ENCODE data around the gene R3HDM4. TPM values are rescaled to one million over a fixed set of nuclear protein-coding genes. Genes with fewer than 3 reads are reported as not detected.

R3HDM4 gene
- total and polyA plus RNA-seq, 9 of the 15 experiments (the other 6 are each of a cell fraction or from before 2014, with no cell fraction given), result 3.2 to 154 (median 59.0) TPM

DNA sequence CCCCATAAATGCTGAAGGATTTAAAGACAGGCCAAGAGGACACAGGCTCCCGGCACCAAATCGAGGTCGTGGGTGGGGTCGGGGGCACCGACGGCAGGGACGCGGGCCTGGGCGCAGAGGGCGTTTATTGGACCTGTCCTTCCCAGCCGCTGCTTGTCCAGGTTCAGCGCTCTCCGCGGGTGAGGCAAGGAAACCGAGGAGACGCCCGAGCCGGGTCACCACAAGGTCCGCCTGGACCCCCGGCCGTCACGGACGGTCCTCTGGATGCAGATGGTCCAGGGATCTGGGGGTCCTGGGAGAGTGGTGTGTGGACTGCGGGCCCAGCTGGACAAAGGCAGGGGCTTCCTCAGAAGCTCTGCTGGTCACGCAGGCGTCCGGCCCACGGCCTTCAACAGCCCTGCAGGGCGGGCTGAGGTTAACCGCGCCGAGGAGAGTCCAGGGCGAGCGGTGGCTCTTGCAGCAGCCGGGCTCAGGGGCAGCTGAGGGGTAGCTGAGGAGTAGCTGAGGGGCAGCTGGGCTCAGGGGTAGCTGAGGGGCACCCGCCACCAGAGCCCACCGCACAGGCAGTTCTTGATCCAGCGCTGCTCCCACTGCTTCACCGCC lies 45.1 kb downstream of the R3HDM4 start:
- Histone ChIP-seq H4K20me1 (replicated peaks; ENCODE audit: control insufficient read depth, insufficient read depth, low read length) (no peaks in the 10 kb centered on the region; the same call in 1 of the 2 replicates), H3K4me2 (ENCODE audit: insufficient read depth, low read length) (no peak overlapping the region), H3K9me3 (replicated peaks; ENCODE audit: control insufficient read depth, insufficient read depth, low read depth, low read length) (no peaks in the 10 kb centered on the region), H3K4me1 (replicated peaks in 1 of 2; ENCODE audit: control insufficient read depth in 2 of 2, insufficient read depth in 2 of 2, low read length in 2 of 2) (peaks cover 23 to 78% of the 10 kb centered on the region in 2 experiments), H3K27me3 (ENCODE audit: control insufficient read depth in 2 of 2, insufficient read depth in 2 of 2, low read length in 2 of 2) (no peaks in the 10 kb centered on the region), H3K79me2 (ENCODE audit: control insufficient read depth, insufficient read depth, low read length) (peaks cover 8% of the 10 kb centered on the region; the same call in 2 of the 3 replicates), H3K36me3 (ENCODE audit: control insufficient read depth, insufficient read depth, low read length) (peaks cover 67% of the 10 kb centered on the region; the same call in 2 of the 3 replicates), H3K4me3 (no peak overlapping the region), H2AFZ (ENCODE audit: low read depth, low read length) (no peak overlapping the region), H3K9ac (ENCODE audit: insufficient read depth in 1 of 2, low read depth in 2 of 2, low read length in 2 of 2) (no peak overlapping the region), H3K27ac (ENCODE audit: extremely low read depth, low read depth, low read length) (no peak overlapping the region), H3K9me1 (ENCODE audit: control insufficient read depth, insufficient read depth, low read length) (no peaks in the 10 kb centered on the region)
- DNase-seq (ENCODE audit: extremely low read depth in 1 of 4, low spot score in 3 of 4) (no peak), ATAC-seq (no peak), FAIRE-seq (no peak)
- ChIA-PET POLR2A (no interaction called here), CTCF (ENCODE audit: low intra/inter-chr PET ratio) (no interaction called here)
- 97% methylated on average over 35 of the region's 39 CpGs for WGBS (ENCODE audit: insufficient coverage, low coverage, missing lambda C conversion rate)
- in situ Hi-C loops (cut with MboI) (no loop called here), intact Hi-C loops (cut with micrococcal nuclease) (no loop called here)
- TSS peak; percentile 43 for BruUV-seq (replicated peaks)
- TF ChIP-seq TAF15 (IDR thresholded peaks at IDR 0.05; ENCODE audit: low read depth, low read length) (0 out of 2 replicates have a peak, but pooled peaks have one; percentile 27), RBM25 (IDR thresholded peaks at IDR 0.05; ENCODE audit: low read depth, low read length, severe bottlenecking) (no peak), TOE1 (IDR thresholded peaks at IDR 0.05; ENCODE audit: borderline replicate concordance) (no peak), TOE1 (CRISPR knock-in tag; IDR thresholded peaks at IDR 0.05; ENCODE audit: borderline replicate concordance, low read depth) (0 out of 2 replicates have a peak, but pooled peaks have one; percentile 14), ZNF212 (CRISPR knock-in tag; IDR thresholded peaks at IDR 0.05) (no peak), SAP30 (IDR thresholded peaks at IDR 0.05; ENCODE audit: borderline replicate concordance, insufficient read depth, low read depth, low read length, poor library complexity, severe bottlenecking) (no peak), ERF (CRISPR knock-in tag; IDR thresholded peaks at IDR 0.05) (no peak), SIN3A (IDR thresholded peaks at IDR 0.05; ENCODE audit: borderline replicate concordance in 2 of 2, control insufficient read depth in 1 of 2, low read depth in 2 of 2, low read length in 2 of 2) (0 out of 4 replicates have a peak, but pooled peaks of 1 of the 2 experiments have one; percentile 24), TGIF2 (CRISPR knock-in tag; IDR thresholded peaks at IDR 0.05) (no peak), FIP1L1 (IDR thresholded peaks at IDR 0.05; ENCODE audit: low read depth, low read length, poor library complexity, severe bottlenecking) (peak; percentile 91), ZKSCAN1 (IDR thresholded peaks at IDR 0.05; ENCODE audit: low read depth, low read length) (no peak), CHD1 (IDR thresholded peaks at IDR 0.05; ENCODE audit: low read length) (no peak), ZNF197 (CRISPR knock-in tag; IDR thresholded peaks at IDR 0.05; ENCODE audit: low read depth) (no peak), RBM22 (IDR thresholded peaks at IDR 0.05; ENCODE audit: low read depth, low read length, poor library complexity, severe bottlenecking) (peak; percentile 90)
- TF ChIP-seq, protein P1, sequence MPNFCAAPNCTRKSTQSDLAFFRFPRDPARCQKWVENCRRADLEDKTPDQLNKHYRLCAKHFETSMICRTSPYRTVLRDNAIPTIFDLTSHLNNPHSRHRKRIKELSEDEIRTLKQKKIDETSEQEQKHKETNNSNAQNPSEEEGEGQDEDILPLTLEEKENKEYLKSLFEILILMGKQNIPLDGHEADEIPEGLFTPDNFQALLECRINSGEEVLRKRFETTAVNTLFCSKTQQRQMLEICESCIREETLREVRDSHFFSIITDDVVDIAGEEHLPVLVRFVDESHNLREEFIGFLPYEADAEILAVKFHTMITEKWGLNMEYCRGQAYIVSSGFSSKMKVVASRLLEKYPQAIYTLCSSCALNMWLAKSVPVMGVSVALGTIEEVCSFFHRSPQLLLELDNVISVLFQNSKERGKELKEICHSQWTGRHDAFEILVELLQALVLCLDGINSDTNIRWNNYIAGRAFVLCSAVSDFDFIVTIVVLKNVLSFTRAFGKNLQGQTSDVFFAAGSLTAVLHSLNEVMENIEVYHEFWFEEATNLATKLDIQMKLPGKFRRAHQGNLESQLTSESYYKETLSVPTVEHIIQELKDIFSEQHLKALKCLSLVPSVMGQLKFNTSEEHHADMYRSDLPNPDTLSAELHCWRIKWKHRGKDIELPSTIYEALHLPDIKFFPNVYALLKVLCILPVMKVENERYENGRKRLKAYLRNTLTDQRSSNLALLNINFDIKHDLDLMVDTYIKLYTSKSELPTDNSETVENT (CRISPR knock-in tag; IDR thresholded peaks at IDR 0.05), result 0 out of 2 replicates have a peak, but pooled peaks have one; percentile 28
- TF ChIP-seq, protein P2, sequence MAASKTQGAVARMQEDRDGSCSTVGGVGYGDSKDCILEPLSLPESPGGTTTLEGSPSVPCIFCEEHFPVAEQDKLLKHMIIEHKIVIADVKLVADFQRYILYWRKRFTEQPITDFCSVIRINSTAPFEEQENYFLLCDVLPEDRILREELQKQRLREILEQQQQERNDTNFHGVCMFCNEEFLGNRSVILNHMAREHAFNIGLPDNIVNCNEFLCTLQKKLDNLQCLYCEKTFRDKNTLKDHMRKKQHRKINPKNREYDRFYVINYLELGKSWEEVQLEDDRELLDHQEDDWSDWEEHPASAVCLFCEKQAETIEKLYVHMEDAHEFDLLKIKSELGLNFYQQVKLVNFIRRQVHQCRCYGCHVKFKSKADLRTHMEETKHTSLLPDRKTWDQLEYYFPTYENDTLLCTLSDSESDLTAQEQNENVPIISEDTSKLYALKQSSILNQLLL (CRISPR knock-in tag; IDR thresholded peaks at IDR 0.05; ENCODE audit: borderline replicate concordance), result no peak

All from K562 (cell line).